ENCODE measurements around the gene DAZAP1. TPM values are rescaled to one million over a fixed set of nuclear protein-coding genes. Genes with fewer than 3 reads are reported as not detected.

Gene DAZAP1
- total RNA-seq, 4 donors from 2014 or later = 53.7 to 74.1 (median 63.4) TPM

DNA sequence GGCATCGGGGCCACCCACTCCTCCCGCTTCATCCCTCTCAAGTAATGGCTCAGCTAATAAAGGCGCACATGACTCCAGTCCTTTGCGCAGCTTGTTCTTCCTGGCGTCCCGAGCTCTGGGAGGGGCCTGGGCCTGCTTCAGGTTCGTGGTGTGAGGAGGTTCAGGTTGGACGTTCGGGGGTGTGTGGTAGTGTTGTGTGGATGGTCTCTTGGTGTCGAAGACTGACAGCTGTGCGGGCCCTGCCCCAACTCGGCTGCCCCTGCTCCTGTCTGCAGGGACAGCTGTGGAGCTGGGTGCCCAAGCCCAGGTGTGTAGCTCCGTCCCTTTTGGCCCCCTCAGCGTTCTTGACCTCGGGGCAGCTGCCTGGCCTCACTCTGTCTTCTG lies 33.0 kb downstream of the DAZAP1 start:
- Histone ChIP-seq H3K4me3 (no peak overlapping the region), H3K27ac (no peak overlapping the region), H3K36me3 (peaks cover 0 to 32% of the 10 kb centered on the region in 2 donors), H3K27me3 (peaks cover 2% of the 10 kb centered on the region in 3 donors), H3K9me3 (no peaks in the 10 kb centered on the region), H3K4me1 (peaks cover 14 to 29% of the 10 kb centered on the region in 2 donors)
- ATAC-seq (no peak), DNase-seq (no peak)
- TF ChIP-seq, protein P1, sequence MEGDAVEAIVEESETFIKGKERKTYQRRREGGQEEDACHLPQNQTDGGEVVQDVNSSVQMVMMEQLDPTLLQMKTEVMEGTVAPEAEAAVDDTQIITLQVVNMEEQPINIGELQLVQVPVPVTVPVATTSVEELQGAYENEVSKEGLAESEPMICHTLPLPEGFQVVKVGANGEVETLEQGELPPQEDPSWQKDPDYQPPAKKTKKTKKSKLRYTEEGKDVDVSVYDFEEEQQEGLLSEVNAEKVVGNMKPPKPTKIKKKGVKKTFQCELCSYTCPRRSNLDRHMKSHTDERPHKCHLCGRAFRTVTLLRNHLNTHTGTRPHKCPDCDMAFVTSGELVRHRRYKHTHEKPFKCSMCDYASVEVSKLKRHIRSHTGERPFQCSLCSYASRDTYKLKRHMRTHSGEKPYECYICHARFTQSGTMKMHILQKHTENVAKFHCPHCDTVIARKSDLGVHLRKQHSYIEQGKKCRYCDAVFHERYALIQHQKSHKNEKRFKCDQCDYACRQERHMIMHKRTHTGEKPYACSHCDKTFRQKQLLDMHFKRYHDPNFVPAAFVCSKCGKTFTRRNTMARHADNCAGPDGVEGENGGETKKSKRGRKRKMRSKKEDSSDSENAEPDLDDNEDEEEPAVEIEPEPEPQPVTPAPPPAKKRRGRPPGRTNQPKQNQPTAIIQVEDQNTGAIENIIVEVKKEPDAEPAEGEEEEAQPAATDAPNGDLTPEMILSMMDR (IDR thresholded peaks at IDR 0.05 in 4 of 5, conservative IDR thresholded peaks at IDR 0.05 in 1 of 5) = no peak
- TF ChIP-seq POLR2A (IDR thresholded peaks at IDR 0.05) = no peak
- in situ Hi-C loops (cut with MboI; ENCODE audit: low sequenced_read_pairs in 4 of 4) = no loop called here
- intact Hi-C loops (cut with DNase I; ENCODE audit: low total_unique reads) = no loop called here

DNA sequence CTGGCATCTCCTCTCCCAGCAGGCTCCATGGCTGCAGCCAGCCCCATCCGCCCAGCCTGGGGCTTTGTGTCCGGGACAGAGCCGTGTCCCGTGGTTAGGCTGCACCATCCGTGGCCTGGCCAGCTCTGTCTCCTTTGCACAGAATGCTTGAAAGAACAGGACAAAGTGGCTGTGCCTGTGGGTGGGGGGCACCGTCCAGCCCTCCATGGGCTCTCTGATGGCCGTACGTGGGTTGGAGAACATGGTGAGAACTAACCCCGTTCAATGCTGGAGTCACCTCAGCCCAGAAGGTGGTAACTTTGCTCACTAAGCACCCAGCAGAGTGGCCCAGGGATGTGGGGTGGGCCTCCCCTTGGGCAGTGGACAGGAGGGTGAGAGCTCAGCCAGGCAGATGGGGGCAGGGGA lies 33.6 kb downstream of the DAZAP1 start:
- intact Hi-C loops (cut with DNase I; ENCODE audit: low total_unique reads) = no loop called here
- in situ Hi-C loops (cut with MboI; ENCODE audit: low sequenced_read_pairs in 4 of 4) = no loop called here
- Histone ChIP-seq H3K4me3 (no peak overlapping the region), H3K27me3 (peaks cover 6 to 8% (median 7%) of the 10 kb centered on the region in 3 donors), H3K36me3 (peaks cover 0 to 30% of the 10 kb centered on the region in 2 donors), H3K27ac (no peak overlapping the region), H3K4me1 (peaks cover 14 to 29% of the 10 kb centered on the region in 2 donors), H3K9me3 (no peaks in the 10 kb centered on the region)
- DNase-seq (no peak), ATAC-seq (no peak)
- TF ChIP-seq, protein P1 (IDR thresholded peaks at IDR 0.05 in 4 of 5, conservative IDR thresholded peaks at IDR 0.05 in 1 of 5) = no peak
- no peak for TF ChIP-seq POLR2A (IDR thresholded peaks at IDR 0.05)

DNA sequence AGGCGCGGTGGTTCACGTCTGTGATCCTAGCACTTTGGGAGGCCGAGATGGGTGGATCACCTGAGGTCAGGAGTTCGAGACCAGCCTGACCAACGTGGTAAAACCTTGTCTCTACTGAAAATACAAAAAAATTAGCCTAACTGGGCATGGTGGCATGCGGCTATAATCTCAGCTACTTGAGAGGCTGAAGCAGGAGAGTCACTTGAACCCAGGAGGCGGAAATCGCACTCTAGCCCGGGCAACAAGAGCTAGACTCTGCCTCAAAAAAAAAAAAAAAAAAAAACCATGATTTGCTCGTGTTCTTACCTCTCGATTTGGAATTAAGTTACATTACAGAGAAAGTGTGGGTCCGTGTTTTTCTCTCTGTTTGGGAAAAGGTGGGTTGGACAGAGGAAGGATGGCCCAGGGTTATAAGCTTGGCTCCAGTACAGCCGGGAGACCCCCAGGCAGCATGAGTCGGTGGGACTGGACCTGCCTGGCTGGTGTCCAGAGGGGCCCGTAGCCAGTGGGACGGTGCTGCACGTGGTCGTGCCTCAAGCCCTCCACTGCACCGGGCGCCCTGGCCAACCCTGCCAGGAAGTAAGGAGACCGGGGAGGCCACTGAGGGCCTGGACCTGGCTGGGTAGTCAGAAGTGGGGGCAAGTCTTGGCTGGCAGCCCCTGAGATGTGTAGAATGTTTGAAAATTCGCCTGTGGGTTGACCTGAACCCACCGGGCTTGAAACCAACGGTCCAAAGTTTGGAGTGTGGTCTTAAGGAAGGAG lies 34.5 kb downstream of the DAZAP1 start:
- H3K36me3 ChIP-seq = peaks cover 0 to 30% of the 10 kb centered on the region in 2 donors
- in situ Hi-C loops (cut with MboI; ENCODE audit: low sequenced_read_pairs in 4 of 4) = no loop called here
- H3K27ac ChIP-seq = no peak overlapping the region
- DNase-seq = no peak
- TF ChIP-seq POLR2A (IDR thresholded peaks at IDR 0.05) = no peak
- TF ChIP-seq, protein P1 (IDR thresholded peaks at IDR 0.05 in 4 of 5, conservative IDR thresholded peaks at IDR 0.05 in 1 of 5) = no peak
- H3K4me3 ChIP-seq = no peak overlapping the region
- H3K4me1 ChIP-seq = peaks cover 14 to 23% of the 10 kb centered on the region in 2 donors
- peaks cover 15% of the 10 kb centered on the region in 3 donors for H3K27me3 ChIP-seq
- ATAC-seq = no peak
- intact Hi-C loops (cut with DNase I; ENCODE audit: low total_unique reads) = no loop called here
- no peaks in the 10 kb centered on the region for H3K9me3 ChIP-seq

DNA sequence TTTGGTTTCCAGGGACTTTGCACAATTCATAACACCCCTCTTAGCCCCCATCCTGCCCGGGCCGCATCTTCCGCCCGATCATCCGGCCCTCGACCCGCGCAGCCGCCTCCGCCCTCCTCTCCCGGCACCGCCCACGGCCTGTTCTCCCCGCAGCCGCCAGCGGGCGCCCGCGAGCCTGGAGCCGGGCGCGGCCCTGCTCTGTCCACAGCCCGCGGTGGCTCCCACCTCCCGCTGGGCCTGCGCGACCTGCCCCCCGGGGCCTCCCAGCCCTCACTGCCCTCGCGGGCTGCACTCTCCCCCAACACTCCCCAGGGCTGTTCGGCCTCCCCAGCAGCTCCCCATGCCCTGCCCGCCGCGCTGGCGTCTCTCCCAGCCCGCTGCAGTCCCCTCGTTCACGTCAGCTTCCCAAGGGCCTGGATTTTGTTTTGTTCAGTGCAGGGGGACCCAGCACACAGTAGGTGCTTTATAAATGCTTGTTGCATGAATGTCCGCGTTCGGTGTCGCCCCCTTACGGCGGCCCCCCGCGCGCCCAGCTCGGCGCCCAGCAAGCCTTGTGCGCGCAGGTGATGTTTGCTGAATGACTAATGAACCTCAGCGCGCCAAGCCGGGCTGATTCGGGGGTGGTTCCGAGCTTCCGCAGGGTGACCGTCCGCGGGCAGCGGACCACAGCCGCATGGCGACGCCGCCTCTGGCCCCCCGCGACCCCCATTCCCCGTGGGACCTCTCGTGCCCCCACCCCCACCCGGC lies 38.0 kb downstream of the DAZAP1 start:
- intact Hi-C loops (cut with DNase I; ENCODE audit: low total_unique reads) (no loop called here), in situ Hi-C loops (cut with MboI; ENCODE audit: low sequenced_read_pairs in 4 of 4) (no loop called here)
- Histone ChIP-seq H3K36me3 (peaks cover 0 to 19% of the 10 kb centered on the region in 2 donors), H3K4me1 (no peaks in the 10 kb centered on the region), H3K27ac (no peak overlapping the region), H3K4me3 (peak overlapping the region; percentile 16 to 60 (median 40)), H3K9me3 (no peaks in the 10 kb centered on the region), H3K27me3 (peaks cover 45 to 48% (median 46%) of the 10 kb centered on the region in 3 donors)
- DNase-seq = peak in 1 of 2 donors; percentile 43
- ATAC-seq = peak; percentile 83 to 89
- TF ChIP-seq, protein P1 (IDR thresholded peaks at IDR 0.05 in 4 of 5, conservative IDR thresholded peaks at IDR 0.05 in 1 of 5) = peak; percentile 75 to 92 (median 84)
- TF ChIP-seq POLR2A (IDR thresholded peaks at IDR 0.05) = no peak

Data from gastrocnemius medialis (tissue), 4 donors.